Measurements from ENCODE around the gene GTF3C4.
A peak's percentile ranks its signal among the peaks of the same experiment; 100 is the strongest.

Gene GTF3C4

DNA sequence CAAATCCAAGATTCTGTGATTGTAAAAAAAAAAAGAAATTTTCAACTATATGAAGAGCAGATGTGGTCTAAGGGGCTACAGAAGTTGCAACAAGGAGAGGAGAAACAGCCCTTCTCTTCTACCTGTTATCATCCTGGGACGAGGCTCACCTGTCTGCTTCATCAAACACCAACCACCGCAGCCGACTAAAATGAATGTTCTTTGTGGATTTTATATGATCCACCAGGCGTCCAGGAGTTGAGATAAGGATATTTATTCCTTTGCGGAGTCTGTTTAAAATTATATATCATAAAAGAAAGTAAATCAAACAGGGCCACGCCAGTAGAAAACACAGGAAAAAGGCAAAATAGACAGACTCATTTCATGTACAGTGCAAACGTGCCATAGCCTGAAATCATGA is 22.0 kb upstream of the GTF3C4 start:
- no peak for DNase-seq (ENCODE audit: low spot score)

DNA sequence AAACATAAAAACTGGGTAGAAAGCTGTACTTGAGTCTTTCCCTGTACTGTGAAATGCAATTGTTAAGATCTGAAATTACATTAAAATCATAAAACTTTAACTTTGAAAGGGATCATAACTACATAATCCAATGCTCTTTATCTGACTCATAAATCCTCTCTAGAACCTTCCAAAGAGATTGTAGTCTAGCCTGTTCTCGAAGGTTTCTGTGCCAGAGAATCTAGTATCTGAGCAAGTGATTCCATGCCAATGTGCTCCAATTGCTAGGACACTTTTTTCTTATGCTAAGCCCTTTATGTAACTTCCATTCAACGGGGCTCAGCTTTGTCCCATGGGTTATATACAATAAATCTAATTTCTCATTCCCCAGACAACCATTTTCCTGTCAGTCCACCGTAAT is 21.6 kb upstream of the GTF3C4 start:
- DNase-seq (ENCODE audit: low spot score): no peak

DNA sequence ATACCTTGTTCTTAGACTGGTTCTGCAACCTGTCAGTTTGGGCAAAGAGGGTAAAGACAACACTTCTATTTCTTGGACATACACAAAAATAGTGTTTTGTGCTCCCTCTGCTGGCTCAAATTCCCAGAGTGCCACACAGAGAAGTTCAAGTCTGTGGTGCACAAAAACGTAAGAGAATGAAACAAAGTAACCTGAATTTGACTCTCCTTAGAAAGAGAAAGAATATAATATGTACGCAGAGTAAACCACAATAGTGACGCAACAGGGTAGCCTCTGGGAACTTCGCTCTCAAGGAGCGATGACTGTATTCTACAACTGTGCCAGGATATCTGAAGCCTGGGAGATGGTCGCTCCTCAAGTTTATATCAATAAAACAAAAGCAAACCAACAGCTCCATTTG is 19.0 kb upstream of the GTF3C4 start:
- DNase-seq (ENCODE audit: low spot score): no peak

DNA sequence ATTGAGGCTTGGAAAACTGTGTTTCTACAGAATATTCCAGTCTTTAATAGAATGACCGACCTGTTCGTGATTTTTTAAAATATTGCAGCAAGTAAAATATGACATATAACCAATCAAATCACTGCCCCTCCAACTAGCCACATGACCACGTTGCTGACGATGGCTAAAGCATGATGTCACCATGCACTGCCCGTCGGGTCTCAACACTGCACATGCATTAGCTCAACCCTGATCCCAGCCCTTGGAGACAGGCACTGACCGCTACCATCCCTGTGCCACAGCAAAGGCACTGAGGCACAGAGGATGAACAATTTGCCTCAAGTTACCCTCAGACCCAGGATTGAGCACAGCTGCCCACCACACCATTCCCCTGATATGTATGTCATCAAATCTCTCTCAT is 14.0 kb upstream of the GTF3C4 start:
- no peak for DNase-seq (ENCODE audit: low spot score)

DNA sequence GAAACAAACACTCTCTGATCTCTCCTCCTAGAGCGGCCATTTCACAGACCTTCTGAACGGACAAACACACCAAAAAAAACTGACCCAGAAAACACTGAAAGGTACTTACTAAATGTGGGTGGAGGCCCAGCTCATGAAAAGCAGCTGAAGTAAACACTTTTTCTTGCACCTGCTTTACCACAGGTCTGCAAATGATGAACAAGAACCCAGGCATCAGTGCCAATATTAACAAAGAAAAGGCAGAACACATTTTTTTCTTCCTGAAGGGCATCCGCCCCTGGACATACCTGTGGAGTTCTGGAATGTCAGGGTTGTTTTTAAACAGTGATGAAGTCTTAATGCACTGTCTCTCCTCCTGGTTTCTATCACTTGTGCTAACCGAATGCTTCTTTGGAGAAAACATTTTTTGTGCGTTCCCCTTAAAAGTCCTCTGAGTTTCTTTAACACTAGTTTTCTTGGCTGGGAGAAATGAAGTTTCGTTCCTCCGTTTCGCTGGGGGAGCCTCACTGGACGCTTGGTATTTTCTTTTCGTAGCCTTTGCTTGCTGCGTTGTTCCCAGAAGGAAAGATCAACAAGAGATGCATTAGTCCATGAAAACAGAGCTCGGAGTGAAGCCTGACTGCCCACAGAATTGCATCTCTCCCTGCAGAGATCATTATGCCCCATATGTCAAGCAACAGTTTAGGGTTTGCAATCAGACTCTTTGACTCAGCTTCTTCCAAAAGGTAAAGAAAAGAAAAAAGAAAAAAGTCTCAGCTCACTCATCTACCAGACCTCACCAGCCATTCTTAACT is 7.9 kb upstream of the GTF3C4 start:
- no peak for DNase-seq (ENCODE audit: low spot score)

DNA sequence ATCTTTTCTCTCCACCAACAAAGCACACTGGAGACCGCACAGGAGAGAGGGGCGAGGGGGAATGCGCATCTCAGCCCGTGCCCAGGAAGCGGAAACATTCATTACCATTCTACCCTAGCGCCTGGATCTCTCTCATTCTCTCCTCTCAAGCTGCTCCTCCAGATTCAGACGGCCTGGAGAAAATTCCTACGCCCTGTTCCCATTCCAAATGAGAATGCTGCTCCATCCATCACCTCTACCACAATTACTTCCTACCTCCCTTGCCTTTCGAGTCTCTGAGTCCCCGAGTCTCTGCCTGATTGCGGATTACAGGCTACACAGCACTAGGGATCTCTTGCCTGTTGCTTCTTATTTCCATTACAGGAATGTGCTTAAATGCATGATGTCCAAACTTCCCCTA is 7.1 kb upstream of the GTF3C4 start:
- no peak for DNase-seq (ENCODE audit: low spot score)

DNA sequence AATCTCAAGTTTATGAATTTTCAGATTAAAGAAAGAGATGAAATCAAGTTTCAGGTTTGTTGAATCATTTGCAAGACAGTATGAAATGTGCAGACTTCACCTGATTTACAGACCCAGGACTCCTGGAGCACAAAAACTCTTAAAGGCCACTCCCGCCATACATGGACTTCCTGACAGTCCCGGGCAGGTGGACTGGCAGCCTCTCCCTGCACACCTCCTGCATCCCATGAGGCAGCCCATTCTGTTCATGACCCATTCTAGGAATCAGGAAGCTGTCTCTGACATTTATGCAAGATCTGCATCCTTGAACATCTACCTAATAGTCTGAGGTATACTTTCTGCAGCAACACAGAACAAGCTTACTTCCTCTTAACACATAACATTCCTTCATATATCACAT is 6.4 kb upstream of the GTF3C4 start:
- no peak for DNase-seq (ENCODE audit: low spot score)

DNA sequence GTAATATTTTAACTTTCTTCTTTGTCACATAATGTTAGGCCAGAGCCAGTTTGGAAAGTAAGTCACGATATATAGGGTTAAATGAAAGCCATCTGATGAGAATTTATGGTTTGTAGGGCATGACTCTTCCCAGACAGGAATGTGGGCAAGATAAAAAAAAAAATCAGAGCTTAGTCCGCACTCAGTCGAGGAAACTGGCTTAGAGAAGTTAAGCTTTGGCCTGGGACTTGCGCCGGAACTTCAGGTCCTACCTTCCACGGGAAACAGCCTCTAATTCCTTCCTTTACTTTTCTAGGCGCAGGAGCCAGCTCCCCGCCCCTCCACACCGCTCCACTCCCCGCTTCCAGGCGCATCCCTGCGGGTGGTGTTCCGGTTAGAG is 956 bp upstream of the GTF3C4 start:
- DNase-seq (ENCODE audit: low spot score): peak; percentile 43

DNA sequence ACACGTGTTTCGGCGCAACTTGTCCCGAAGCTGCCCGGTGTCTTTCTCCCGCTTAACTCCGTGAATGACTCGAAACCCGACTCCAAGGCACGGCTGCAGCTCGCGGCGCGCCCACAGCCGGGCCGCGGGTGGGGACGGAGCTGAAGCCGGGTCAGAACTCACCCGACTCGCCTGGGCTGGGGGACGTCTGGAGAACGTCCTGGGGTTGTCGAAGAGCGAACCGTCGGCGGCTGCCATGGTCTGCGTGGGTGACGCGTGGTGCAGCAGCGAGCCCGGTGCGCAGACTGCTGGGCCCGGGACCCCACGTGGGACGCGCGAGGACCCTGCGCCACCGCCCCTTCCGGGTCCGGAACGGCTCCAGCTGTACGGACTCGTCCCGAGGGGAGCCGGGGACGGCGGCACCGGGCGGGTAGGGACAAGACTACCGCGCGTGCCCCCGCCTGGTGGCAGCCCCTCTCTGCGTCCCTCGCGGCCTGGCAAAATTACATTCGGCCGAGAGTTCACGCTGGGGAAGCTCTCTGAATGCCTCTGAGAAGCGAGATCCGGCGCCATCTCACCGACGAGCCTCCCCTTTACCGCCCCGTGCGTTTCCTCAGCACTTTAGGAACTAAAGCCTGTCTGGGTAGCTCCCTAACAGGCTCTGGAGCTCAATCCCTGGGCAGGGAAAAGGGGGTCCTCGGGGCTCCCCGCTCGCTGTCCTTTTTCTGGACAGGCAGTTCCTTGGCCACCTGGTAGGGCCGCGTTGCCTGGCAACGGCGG is 387 bp upstream of the GTF3C4 start, which contains the start of gene DDX31:
Gene DDX31 (minus strand): TSS at position 286 of the 759 bp plus-strand sequence. CDS start 49 bp downstream, at position 237.
- DNase-seq (ENCODE audit: low spot score): peak; percentile 69

DNA sequence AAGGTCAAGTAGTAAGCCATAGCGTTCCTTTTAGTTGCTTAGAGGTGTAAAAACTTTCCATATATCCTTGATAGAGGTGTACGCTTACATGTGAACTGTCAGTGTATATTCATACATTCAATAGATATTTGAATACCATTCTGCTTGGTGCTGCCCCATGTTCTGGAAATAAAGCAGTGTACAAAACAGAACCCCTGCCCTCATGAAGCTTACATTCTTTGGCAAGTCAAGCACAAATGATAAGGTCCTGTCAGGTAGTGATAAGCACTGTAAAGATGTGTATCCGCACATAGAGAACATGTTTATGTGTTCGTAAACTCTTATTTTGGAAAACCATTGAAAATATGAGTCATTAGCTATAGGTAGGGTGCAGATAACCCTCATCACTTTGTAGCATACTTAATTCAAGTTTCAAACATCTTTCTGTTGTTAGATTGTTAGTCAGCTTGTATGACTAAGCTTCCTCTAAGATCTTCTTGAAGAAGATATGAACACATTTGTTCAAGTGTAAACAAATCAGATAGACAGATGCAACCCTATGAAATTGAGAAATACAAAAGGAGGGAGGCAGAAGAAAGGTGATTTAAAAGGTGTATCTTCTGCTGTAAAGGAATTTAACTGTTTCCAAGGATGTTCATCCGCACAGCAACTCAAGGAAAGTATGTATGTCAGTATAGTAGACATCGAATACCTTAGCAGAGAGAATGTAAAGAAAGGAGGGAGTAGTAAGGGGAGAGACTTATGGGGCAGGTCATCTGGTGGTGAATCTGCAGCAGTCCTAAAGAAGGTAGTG is 1.6 kb downstream of the GTF3C4 start:
- no peak for DNase-seq (ENCODE audit: low spot score)

DNA sequence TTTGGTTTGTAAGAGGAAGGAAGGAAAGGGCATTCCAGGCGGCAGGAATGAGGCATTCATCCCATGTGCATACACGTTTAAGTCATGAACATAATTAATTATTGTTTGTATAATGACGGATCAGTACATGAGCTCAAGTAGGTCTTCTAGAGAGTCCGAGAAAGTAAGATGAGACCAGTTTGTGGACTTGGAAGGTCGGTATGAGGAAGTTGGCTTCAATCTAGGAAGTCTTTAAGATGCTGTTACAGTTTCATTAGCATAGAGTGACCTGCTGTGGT is 2.1 kb downstream of the GTF3C4 start:
- DNase-seq (ENCODE audit: low spot score): no peak

DNA sequence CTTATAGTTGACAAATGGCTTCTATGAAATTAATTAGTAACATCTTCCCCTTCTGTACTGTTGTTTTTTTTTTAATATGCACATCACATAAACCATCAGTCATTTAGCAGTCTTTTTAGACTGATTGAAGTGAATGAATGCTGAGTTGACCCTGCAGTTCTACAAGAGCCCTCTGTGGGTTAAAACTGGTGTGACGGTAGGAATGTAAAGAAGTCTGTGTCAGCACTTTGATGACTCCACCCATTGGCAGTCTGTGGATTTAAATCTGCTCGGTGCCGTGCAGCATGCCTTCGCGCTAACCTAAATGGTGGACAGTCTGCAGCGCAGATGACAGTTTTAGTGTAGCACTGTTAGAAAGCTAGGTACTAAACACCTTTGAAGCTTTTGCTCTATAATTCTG is 3.1 kb downstream of the GTF3C4 start:
- no peak for DNase-seq (ENCODE audit: low spot score)

DNA sequence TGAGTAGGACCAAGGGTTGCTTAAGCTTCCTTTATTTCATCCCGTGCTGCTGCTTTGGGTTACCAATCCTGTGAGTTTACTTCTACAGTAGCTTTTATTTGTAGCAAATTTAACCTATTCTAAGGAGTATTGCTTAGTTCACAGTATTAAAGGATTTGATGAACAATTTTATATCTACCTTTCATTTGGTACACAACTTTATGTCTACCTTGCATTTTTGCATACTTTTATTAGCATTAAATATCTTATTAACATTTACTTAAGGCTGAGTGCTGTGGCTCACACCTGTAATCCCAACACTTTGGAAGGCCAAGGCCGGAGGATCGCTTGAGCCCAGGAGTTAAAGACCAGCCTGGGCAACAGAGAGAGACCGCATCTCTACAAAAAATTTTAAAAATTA is 4.2 kb downstream of the GTF3C4 start:
- no peak for DNase-seq (ENCODE audit: low spot score)

DNA sequence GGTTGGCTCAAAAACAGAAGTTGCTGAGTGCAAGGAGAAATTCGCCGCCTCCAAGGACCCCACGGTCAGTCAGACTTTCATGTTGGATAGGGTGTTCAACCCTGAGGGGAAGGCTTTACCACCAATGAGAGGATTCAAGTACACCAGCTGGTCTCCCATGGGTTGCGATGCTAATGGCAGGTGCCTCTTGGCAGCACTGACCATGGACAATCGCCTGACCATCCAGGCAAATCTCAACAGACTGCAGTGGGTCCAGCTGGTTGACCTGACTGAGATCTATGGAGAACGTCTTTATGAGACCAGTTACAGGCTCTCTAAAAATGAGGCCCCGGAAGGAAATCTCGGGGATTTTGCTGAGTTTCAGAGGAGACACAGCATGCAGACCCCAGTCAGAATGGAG is 7.7 kb downstream of the GTF3C4 start:
- DNase-seq (ENCODE audit: low spot score): no peak

DNA sequence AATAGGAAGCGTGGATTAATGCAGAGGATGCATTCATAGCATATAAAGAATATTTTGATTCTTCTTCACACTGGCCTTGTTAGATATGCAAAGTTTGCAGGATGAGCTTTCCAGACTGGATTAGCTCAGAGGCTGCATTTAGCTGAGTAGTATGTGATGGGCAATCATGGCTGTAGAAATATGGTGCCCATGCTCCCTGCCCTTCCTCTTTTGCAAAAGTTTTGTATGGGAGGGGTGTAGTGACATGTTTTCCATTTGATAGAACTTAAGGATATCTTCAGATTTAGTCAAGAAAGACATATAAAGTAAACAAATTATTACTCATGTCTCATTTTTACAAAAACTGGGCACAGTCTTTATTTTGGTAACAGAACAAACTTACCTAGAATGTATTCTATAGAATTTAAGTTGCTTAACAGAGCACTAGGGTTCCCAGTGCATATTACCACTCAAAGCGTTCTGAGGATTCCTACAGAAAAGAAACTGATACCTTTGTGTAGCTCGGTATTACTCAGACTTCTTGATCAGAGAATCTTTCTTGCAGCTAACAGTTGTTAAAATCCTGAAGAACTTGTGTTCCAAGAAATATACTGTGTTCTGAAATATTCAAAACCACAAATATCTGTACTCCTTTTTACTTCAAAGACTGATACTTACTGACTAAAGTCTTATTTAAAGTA is 9.8 kb downstream of the GTF3C4 start:
- DNase-seq (ENCODE audit: low spot score): no peak

DNA sequence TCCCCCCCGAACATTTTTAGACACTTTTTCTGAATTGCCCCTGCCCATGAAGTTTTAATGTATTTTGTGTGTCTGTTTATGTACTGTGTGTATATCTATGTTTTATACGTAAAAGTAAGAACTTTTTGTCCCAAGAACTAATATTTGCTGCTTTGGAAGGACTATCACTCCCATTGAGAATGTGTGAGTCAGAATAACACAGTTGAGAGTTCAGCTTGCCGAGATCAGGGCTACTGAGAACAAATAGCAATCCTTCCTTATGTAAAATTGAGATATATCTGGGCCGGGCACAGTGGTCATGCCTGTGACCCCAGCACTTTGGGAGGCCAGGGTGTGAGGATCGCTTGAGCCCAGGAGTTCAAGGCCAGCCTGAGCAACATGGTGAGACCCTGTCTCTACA is 11.3 kb downstream of the GTF3C4 start:
- DNase-seq (ENCODE audit: low spot score): no peak

DNA sequence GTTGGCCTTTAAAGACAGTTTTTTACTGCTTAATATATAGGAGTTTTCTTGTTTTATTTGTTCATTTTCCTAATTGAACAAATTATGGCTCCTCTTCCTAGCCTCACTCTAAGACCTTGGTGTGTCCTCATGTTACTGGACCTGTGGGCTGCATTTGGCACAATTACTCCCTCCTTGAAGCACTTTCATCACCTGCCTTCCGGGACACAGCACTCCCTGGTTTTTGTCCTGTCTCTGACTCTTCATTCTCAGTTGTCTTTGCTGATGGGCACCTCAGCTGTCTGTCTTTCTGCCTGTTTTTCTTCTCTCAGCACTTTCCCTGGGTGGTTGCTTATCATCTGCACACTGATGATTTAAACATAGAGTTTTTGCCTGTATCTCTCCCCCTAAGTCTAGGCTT is 13.6 kb downstream of the GTF3C4 start:
- DNase-seq (ENCODE audit: low spot score): no peak

DNA sequence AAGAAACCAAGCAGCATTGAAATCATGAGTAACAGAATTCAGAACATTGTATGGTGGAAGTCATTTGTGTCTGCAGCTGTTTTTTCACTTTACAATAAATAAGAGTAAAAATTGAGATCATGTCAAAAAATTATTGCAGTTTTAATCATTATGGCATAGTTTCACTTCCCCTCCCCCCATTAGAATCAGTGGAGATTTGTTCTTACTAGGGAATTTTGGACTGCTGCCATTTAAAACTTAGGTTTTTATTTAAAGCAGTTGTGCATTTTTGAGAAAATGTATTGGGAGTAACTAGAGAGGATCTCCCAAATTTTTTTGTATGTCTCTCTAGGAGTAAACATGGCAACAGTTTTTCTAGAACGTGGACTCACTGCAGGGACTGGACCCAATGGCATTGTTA is 20.4 kb downstream of the GTF3C4 start:
- DNase-seq (ENCODE audit: low spot score): no peak

DNA sequence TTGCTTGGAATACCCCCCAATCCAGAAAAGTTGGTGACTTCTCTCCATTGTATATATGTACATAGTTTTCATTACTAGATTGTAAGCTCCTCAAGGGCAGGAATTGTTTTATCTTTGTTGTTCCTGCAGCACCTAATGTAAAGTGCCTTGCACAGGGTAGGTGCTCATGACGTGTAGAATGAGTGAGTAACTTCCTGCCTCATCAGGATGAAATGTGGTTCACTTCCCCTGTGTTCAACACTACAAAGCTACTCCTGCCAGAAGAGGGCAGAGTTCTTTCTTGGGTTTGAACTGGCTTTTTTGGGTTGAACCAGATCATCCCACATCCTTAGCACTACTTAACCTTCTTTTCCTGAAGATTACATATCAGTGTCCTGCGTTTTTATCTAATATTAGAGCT is 23.9 kb downstream of the GTF3C4 start:
- no peak for DNase-seq (ENCODE audit: low spot score)

DNA sequence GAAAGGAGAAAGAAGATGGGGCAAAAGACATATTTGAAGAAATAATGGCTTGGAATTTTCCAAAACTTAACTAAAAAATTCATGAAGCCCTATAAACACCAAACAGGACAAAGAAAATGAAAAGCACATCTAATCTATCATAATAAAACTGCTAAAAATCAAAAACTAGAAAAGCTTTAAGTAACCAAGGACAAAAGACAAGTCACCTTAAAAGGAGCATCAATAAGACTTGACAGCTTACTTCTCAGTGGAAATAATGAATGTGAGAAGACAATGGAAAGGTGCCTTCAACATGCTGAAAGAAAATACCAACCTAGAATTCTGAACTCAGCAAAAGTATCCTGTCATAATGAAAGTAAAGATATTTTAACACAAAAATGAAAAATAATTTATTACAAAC is 27.0 kb downstream of the GTF3C4 start:
- no peak for DNase-seq (ENCODE audit: low spot score)

DNA sequence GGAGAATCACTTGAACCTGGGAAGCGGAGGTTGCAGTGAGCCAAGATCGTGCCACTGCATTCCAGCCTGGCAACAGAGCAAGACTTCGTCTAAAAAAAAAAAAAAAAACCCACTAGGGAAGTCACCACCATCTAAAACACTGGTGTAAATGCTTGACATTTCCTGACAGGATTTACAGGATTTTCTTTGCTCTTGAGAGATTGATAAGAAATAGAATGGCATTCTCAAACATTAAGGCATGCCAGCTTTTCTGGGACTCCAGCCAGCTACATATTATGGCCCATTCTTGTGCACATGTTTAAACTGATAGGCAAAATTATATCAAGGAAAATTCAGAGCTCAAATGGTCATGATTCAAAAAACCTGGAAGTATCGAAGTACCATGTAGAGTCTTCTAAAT is 28.7 kb downstream of the GTF3C4 start:
- no peak for DNase-seq (ENCODE audit: low spot score)

DNA sequence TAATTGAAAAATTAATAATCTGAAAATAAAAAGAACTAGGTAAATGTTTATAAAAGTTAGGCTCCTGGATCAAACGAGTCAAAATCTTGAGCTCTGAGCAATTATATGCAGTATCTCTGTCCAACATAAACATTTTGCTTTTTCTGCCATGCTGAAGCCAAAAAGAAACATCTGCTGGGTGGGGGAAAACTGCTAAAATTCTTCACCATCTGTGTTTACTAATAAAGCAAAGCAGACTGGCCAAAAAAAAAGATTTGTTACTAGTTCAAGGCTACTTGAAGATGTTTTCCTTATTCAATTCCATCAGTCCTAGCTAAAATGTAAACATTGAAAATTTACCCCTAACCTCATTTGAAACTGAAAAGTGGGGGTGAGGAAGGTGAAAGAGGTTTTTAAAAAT is 29.7 kb downstream of the GTF3C4 start:
- no peak for DNase-seq (ENCODE audit: low spot score)

DNA sequence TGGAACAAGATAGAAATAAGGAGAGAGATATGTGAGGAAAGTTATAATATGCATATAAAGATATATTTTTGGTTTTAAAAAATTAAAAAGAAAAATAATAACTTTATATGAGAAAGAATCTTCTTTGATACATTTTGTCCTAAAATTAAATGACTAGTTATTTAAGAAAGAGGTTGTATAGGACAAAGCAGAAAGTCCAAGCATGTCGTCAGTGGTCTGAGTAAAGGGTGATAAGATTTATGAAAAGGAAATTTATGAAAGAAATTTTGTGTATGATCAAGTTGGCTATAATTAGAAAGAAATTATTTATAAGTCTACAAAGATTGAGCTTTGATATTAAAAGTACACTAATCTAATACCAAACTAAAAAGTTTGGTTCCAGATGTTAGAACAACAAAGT is 32.0 kb downstream of the GTF3C4 start:
- no peak for DNase-seq (ENCODE audit: low spot score)

Data from pons (tissue), 1 donor.